Tibial artery (tissue), 4 donors: ENCODE measurements around the gene SEC14L2.
"Not testable (repeated sequence)": the region's sequence is repeated elsewhere in the genome, so short reads cannot be mapped to it uniquely, and the experiment has no call there.

Experiments
- DNase-seq, 2 donors: peaks; one replicate each; pipeline ENCODE4 v3.0.0-alpha.2; 2019
- H3K27ac ChIP-seq, 2 donors: fragments of 200-600 bp; sonication (generic) in 1 of 2; 1 replicate in 1 of 2; 2 replicates in 1 of 2; pipeline ENCODE4 v1.5.1; 2018 to 2019; ENCODE audit warnings: mild to moderate bottlenecking in 1 of 2
- H3K27me3 ChIP-seq, 2 donors: fragments of 200-600 bp; sonication (generic) in 1 of 2; one replicate each; pipeline versions ENCODE4 v1.5.1 to v1.6.0; 2016 to 2019
- H3K36me3 ChIP-seq, 3 donors: fragments of 200-600 bp; sonication (generic) in 2 of 3; one replicate each; pipeline ENCODE4 v1.5.1; 2016 to 2019; ENCODE audit warnings: mild to moderate bottlenecking in 2 of 3
- H3K4me1 ChIP-seq, 4 donors: fragments of 200-600 bp; sonication (generic) in 2 of 4; 1 replicate in 3 of 4; 2 replicates in 1 of 4; pipeline ENCODE4 v1.5.1; 2016 to 2019
- H3K4me3 ChIP-seq, 2 donors: fragments of 200-600 bp; sonication (generic) in 1 of 2; 1 replicate in 1 of 2; 2 replicates in 1 of 2; pipeline ENCODE4 v1.5.1; 2018 to 2019; ENCODE audit warnings: mild to moderate bottlenecking in 2 of 2
- H3K9me3 ChIP-seq, 3 donors: fragments of 200-600 bp; sonication (generic) in 1 of 3; one replicate each; pipeline ENCODE4 v1.5.1; 2016 to 2019
- intact Hi-C: fragments of 100-400 bp; cut with DNase I; formaldehyde crosslinking; loops from one replicate; pipeline ENCODE4 v1.15.0; 2023; ENCODE audit warnings: low total_unique reads
- TF ChIP-seq, protein P1 (sequence below), 2 experiments: fragments of 200-600 bp in 1 of 2; fragments of 450-650 bp in 1 of 2; IDR thresholded peaks; one replicate each; pipeline ENCODE4 v1.5.1; 2017 to 2019; ENCODE audit warnings: antibody characterized with exemption in 2 of 2, mild to moderate bottlenecking in 1 of 2, moderate library complexity in 1 of 2

SEC14L2 gene

DNA sequence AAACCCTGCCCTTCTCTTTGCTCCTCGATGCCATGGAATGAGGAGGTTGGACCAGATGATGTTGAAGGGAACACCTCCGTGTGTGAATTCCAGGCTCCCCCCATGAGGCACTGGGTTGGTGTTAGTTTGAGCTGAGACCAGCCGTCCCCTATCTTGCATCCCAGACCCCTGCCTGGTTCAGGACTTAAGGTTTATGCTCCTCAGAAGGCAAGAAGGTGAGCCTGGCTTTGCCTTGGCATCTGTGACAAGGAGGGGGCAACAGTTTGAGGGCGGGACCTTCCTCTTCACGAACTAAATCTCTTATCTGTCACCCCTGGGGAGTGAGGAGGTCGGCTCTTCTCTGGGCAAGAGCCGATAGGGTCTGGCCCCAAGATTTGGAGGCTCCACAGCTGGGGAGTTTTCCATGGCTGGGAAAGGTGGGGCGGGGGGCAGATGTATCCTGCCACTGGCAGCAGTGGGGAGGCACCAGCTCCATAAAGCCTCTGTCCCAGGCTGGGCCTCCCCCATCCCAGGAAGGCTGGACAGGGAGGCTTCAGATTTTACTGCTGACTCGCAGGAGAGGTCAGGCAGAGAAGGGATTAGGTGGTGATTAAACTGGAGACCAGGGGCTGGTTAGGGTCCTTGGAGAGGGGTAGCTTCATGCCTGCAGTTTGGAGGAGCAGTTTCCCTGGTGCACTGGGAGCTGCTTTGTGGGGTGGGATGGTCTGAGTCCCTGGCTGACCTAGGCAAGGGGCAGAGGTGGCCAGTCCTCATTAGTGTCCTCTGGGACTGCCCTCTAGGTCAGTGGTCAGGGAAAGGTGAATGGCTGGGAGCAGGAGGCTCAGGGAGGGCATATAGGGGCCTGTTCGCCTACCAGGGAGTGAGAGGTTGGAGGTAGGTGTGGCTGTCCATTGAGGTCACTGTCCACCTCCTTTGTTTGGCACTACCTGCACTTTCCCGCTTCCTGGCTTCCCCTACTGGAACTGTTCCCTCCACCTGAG is 1.1 kb downstream of the SEC14L2 start:
- H3K4me1 ChIP-seq: peaks cover 0 to 40% (median 21%) of the 10 kb centered on the region in 4 donors
- peak overlapping the region; percentile 50 to 61 for H3K4me3 ChIP-seq
- DNase-seq: no peak
- H3K36me3 ChIP-seq: no peaks in the 10 kb centered on the region
- H3K27me3 ChIP-seq: peaks cover 3 to 43% of the 10 kb centered on the region in 2 donors
- intact Hi-C loops: no loop called here
- TF ChIP-seq, protein P1, sequence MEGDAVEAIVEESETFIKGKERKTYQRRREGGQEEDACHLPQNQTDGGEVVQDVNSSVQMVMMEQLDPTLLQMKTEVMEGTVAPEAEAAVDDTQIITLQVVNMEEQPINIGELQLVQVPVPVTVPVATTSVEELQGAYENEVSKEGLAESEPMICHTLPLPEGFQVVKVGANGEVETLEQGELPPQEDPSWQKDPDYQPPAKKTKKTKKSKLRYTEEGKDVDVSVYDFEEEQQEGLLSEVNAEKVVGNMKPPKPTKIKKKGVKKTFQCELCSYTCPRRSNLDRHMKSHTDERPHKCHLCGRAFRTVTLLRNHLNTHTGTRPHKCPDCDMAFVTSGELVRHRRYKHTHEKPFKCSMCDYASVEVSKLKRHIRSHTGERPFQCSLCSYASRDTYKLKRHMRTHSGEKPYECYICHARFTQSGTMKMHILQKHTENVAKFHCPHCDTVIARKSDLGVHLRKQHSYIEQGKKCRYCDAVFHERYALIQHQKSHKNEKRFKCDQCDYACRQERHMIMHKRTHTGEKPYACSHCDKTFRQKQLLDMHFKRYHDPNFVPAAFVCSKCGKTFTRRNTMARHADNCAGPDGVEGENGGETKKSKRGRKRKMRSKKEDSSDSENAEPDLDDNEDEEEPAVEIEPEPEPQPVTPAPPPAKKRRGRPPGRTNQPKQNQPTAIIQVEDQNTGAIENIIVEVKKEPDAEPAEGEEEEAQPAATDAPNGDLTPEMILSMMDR (IDR thresholded peaks at IDR 0.05): no peak
- no peaks in the 10 kb centered on the region for H3K9me3 ChIP-seq
- H3K27ac ChIP-seq: peak overlapping the region; percentile 51 to 56

DNA sequence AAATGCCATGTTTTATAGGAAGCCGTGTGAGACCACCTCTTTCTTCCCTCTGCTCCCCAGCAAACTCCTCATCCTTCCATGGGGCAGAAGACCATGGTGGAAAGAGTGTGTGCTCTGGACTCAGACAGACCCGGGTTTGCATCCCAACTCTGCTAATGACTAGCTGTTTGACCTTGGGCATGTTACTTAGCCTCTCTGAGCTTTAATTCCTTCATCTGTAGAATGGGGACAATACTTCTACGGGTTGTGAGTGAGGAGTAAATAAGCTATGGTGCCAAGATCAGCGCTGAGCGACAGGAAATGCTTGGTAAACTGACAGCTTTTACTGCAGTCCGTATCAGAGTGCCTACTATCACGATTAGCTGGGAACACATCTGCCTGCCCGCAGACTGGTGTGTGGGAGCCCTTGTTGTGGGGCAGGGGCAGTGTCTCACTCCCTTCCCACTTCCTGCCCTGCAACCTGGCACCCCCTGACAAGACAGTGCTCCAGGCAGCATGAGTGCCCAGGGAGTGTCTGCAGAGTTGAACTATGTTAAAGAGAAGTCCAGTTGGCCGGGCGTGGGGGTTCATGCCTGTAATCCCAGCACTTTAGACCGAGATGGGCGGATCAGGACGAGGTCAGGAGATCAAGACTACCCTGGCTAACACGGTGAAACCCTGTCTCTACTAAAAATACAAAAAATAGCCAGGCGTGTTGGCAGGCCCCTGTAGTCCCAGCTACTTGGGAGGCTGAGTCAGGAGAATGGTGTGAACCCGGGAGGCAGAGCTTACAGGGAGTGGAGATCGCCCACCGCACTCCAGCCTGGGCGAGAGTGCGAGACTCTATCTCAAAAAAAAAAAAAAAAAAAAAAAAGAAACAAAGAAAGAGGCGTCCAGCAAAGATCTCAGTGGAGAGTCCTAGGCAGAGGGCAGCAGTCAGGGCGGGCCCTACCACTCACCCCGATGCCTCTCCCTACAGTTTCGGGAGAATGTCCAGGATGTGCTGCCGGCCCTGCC is 2.2 kb downstream of the SEC14L2 start:
- no peaks in the 10 kb centered on the region for H3K36me3 ChIP-seq
- peaks cover 0 to 40% (median 21%) of the 10 kb centered on the region in 4 donors for H3K4me1 ChIP-seq
- H3K4me3 ChIP-seq: peak overlapping the region in 1 of 2 donors; percentile 61
- TF ChIP-seq, protein P1 (IDR thresholded peaks at IDR 0.05): no peak
- peak overlapping the region in 1 of 2 donors; percentile 38 for H3K27ac ChIP-seq
- peaks cover 3 to 34% of the 10 kb centered on the region in 2 donors for H3K27me3 ChIP-seq
- intact Hi-C loops: no loop called here
- no peak for DNase-seq
- H3K9me3 ChIP-seq: no peaks in the 10 kb centered on the region

DNA sequence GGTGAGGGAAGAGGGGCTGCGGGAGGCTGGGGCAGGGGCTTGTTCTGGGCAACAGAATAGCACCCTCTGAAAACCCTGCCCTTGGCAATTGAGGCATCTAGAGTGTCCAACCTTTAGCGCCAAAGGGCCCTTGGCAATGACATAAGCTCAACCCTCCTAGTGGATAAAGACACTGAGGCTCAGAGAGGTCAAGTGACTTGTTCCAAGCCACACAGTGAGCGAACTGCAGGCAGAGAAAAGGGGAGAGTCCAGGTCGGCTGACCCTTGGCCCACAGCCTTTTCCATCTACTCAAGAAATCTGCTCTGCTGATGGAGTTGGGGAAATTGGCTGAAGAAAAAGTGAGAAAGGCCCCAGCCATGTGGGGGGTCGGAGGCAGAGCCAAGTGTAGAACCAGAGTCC is 2.9 kb downstream of the SEC14L2 start:
- TF ChIP-seq, protein P1 (IDR thresholded peaks at IDR 0.05): no peak
- DNase-seq: no peak
- peaks cover 0 to 40% (median 21%) of the 10 kb centered on the region in 4 donors for H3K4me1 ChIP-seq
- H3K27ac ChIP-seq: peak overlapping the region in 1 of 2 donors; percentile 38
- intact Hi-C loops: no loop called here
- H3K36me3 ChIP-seq: no peaks in the 10 kb centered on the region
- H3K4me3 ChIP-seq: no peak overlapping the region
- H3K9me3 ChIP-seq: no peaks in the 10 kb centered on the region
- peaks cover 3 to 32% of the 10 kb centered on the region in 2 donors for H3K27me3 ChIP-seq

DNA sequence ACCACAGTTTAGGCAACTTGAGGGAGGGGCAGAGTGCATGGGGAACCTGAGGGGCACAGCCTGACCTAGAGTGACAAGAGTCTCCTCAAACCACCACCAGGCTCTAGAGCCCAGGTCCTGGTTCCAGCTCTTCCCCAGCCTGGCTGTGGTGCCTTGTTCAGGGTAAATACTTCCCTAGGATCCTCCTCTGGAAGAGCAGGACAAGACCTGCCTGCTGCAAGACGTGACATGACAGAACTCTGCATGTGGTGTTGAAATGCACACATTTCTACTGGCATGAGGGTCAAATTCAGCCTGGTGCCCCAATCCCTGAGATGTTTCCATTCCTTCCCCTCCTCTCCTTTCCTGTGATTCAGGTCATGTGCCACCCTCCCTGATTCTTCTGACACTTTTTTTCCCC is 3.3 kb downstream of the SEC14L2 start:
- no peak overlapping the region for H3K27ac ChIP-seq
- TF ChIP-seq, protein P1 (IDR thresholded peaks at IDR 0.05): no peak

DNA sequence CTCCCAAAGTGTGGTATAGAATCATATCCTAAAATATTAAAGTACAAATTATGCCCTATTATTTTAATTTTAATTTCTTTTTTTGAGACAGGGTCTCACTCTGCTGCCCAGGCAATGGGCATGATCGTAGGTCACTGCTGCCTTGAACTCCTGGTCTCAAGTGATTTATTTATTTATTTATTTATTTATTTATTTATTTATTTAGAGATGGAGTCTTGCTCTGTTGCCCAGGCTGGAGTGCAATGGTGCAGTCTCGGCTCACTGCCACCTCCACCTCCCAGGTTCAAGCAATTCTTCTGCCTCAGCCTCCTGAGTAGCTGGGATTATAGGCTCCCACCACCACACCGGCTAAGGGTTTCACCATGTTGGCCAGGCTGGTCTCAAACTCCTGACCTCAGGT is 4.2 kb downstream of the SEC14L2 start:
- intact Hi-C loops, H3K27ac ChIP-seq, DNase-seq, H3K9me3 ChIP-seq, H3K4me3 ChIP-seq, H3K36me3 ChIP-seq: not testable (repeated sequence)
- Histone ChIP-seq H3K27me3 (peaks cover 3 to 22% of the 10 kb centered on the region in 2 donors), H3K4me1 (peaks cover 0 to 40% (median 21%) of the 10 kb centered on the region in 4 donors)

More for the DNA sequence above, 3.3 kb downstream of the SEC14L2 start:
- no peaks in the 10 kb centered on the region for H3K9me3 ChIP-seq
- peaks cover 3 to 30% of the 10 kb centered on the region in 2 donors for H3K27me3 ChIP-seq
- no peak overlapping the region for H3K4me3 ChIP-seq
- intact Hi-C loops: no loop called here
- H3K36me3 ChIP-seq: no peaks in the 10 kb centered on the region
- no peak for DNase-seq
- H3K4me1 ChIP-seq: peaks cover 0 to 40% (median 21%) of the 10 kb centered on the region in 4 donors
